ENCODE results near the gene SEPTIN8.

Gene SEPTIN8

GRCh38 chr5:132785365-132785764 lies 8.3 kb upstream of the SEPTIN8 start:
- Histone ChIP-seq H3K23ac (ENCODE audit: low read length in 2 of 2) (no peak overlapping the region), H3K79me1 (replicated peaks; ENCODE audit: low read length, poor library complexity, severe bottlenecking) (no peaks in the 10 kb centered on the region), H3K4me2 (ENCODE audit: low read length, poor library complexity, severe bottlenecking) (no peak overlapping the region), H3K4ac (ENCODE audit: low read depth in 1 of 2, low read length in 2 of 2) (no peak overlapping the region), H3K9ac (ENCODE audit: low read length) (no peak overlapping the region), H3K36me3 (ENCODE audit: control insufficient read depth in 1 of 2, insufficient read depth in 2 of 2, low read depth in 1 of 2, low read length in 2 of 2) (no peaks in the 10 kb centered on the region), H2BK5ac (ENCODE audit: low read depth, low read length, poor library complexity, severe bottlenecking) (no peak overlapping the region), H3K27ac (ENCODE audit: low read length, poor library complexity, severe bottlenecking) (no peak overlapping the region), H2AK5ac (ENCODE audit: low read length, severe bottlenecking) (no peak overlapping the region), H3K4me3 (ENCODE audit: insufficient read depth in 1 of 2, low read depth in 1 of 2, low read length in 2 of 2) (no peak overlapping the region), H3K4me1 (ENCODE audit: control insufficient read depth, insufficient read depth, low read depth, low read length) (peaks cover 6% of the 10 kb centered on the region), H4K91ac (ENCODE audit: low read length) (no peak overlapping the region), H3K18ac (ENCODE audit: low read depth in 1 of 2, low read length in 2 of 2) (no peak overlapping the region), H2BK120ac (ENCODE audit: low read depth, low read length) (no peak overlapping the region), H3K9me3 (ENCODE audit: control insufficient read depth, low read length) (no peaks in the 10 kb centered on the region), H2BK12ac (ENCODE audit: low read length in 2 of 2) (no peak overlapping the region), H2AFZ (ENCODE audit: low read depth, low read length) (no peak overlapping the region), H4K8ac (ENCODE audit: low read length) (no peak overlapping the region), H3K14ac (ENCODE audit: low read length in 2 of 2) (no peak overlapping the region), H3K27me3 (ENCODE audit: control insufficient read depth in 1 of 2, insufficient read depth in 1 of 2, low read length in 2 of 2) (peaks cover 0 to 19% of the 10 kb centered on the region in 2 experiments), H2BK15ac (ENCODE audit: low read depth, poor library complexity, severe bottlenecking) (no peak overlapping the region)
- 62% methylated on average over 3 of the region's 5 CpGs for WGBS
- no peak for DNase-seq

- no peak overlapping the region for H3K14ac ChIP-seq (ENCODE audit: low read length in 2 of 2)
- DNase-seq = peak; percentile 65
- H3K4me1 ChIP-seq (ENCODE audit: control insufficient read depth, insufficient read depth, low read depth, low read length) = peaks cover 14% of the 10 kb centered on the region
- H2AFZ ChIP-seq (ENCODE audit: low read depth, low read length) = peak overlapping the region; percentile 42
- H3K9ac ChIP-seq (ENCODE audit: low read length) = no peak overlapping the region
- H3K36me3 ChIP-seq (ENCODE audit: control insufficient read depth in 1 of 2, insufficient read depth in 2 of 2, low read depth in 1 of 2, low read length in 2 of 2) = no peaks in the 10 kb centered on the region
- peak overlapping the region; percentile 52 for H2BK120ac ChIP-seq (ENCODE audit: low read depth, low read length)
- H3K79me1 ChIP-seq (replicated peaks; ENCODE audit: low read length, poor library complexity, severe bottlenecking) = peaks cover 6% of the 10 kb centered on the region
- H3K23ac ChIP-seq (ENCODE audit: low read length in 2 of 2) = no peak overlapping the region
- H3K27ac ChIP-seq (ENCODE audit: low read length, poor library complexity, severe bottlenecking) = no peak overlapping the region
- no peak overlapping the region for H3K4me2 ChIP-seq (ENCODE audit: low read length, poor library complexity, severe bottlenecking)
- H3K18ac ChIP-seq (ENCODE audit: low read depth in 1 of 2, low read length in 2 of 2) = peak overlapping the region; percentile 17 to 18
- H4K8ac ChIP-seq (ENCODE audit: low read length) = peak overlapping the region; percentile 79
- H2BK15ac ChIP-seq (ENCODE audit: low read depth, poor library complexity, severe bottlenecking) = peak overlapping the region; percentile 75
- 27% methylated on average over 4 of the region's 4 CpGs for WGBS
- no peaks in the 10 kb centered on the region for H3K9me3 ChIP-seq (ENCODE audit: control insufficient read depth, low read length)
- H2BK5ac ChIP-seq (ENCODE audit: low read depth, low read length, poor library complexity, severe bottlenecking) = no peak overlapping the region
- no peak overlapping the region for H3K4me3 ChIP-seq (ENCODE audit: insufficient read depth in 1 of 2, low read depth in 1 of 2, low read length in 2 of 2)
- no peak overlapping the region for H2AK5ac ChIP-seq (ENCODE audit: low read length, severe bottlenecking)
- H3K4ac ChIP-seq (ENCODE audit: low read depth in 1 of 2, low read length in 2 of 2) = peak overlapping the region in 1 of 2 experiments; percentile 27
- no peak overlapping the region for H4K91ac ChIP-seq (ENCODE audit: low read length)
- peak overlapping the region; percentile 15 to 67 for H2BK12ac ChIP-seq (ENCODE audit: low read length in 2 of 2)
- peaks cover 0 to 9% of the 10 kb centered on the region in 2 experiments for H3K27me3 ChIP-seq (ENCODE audit: control insufficient read depth in 1 of 2, insufficient read depth in 1 of 2, low read length in 2 of 2)
Observed at GRCh38 chr5:132782101-132782500, 5.1 kb upstream of the SEPTIN8 start.

- Histone ChIP-seq H2BK12ac (ENCODE audit: low read length in 2 of 2) (no peak overlapping the region), H2AFZ (ENCODE audit: low read depth, low read length) (no peak overlapping the region), H2BK120ac (ENCODE audit: low read depth, low read length) (no peak overlapping the region), H2BK5ac (ENCODE audit: low read depth, low read length, poor library complexity, severe bottlenecking) (no peak overlapping the region), H3K23ac (ENCODE audit: low read length in 2 of 2) (no peak overlapping the region), H4K91ac (ENCODE audit: low read length) (no peak overlapping the region), H3K4me2 (ENCODE audit: low read length, poor library complexity, severe bottlenecking) (no peak overlapping the region), H3K4me3 (ENCODE audit: insufficient read depth in 1 of 2, low read depth in 1 of 2, low read length in 2 of 2) (no peak overlapping the region), H2AK5ac (ENCODE audit: low read length, severe bottlenecking) (no peak overlapping the region), H4K8ac (ENCODE audit: low read length) (no peak overlapping the region), H3K36me3 (ENCODE audit: control insufficient read depth in 1 of 2, insufficient read depth in 2 of 2, low read depth in 1 of 2, low read length in 2 of 2) (no peaks in the 10 kb centered on the region), H3K27me3 (ENCODE audit: control insufficient read depth in 1 of 2, insufficient read depth in 1 of 2, low read length in 2 of 2) (peaks cover 0 to 9% of the 10 kb centered on the region in 2 experiments), H2BK15ac (ENCODE audit: low read depth, poor library complexity, severe bottlenecking) (no peak overlapping the region), H3K4ac (ENCODE audit: low read depth in 1 of 2, low read length in 2 of 2) (no peak overlapping the region), H3K4me1 (ENCODE audit: control insufficient read depth, insufficient read depth, low read depth, low read length) (peaks cover 16% of the 10 kb centered on the region), H3K9ac (ENCODE audit: low read length) (no peak overlapping the region), H3K18ac (ENCODE audit: low read depth in 1 of 2, low read length in 2 of 2) (no peak overlapping the region), H3K79me1 (replicated peaks; ENCODE audit: low read length, poor library complexity, severe bottlenecking) (peaks cover 8% of the 10 kb centered on the region), H3K14ac (ENCODE audit: low read length in 2 of 2) (no peak overlapping the region), H3K9me3 (ENCODE audit: control insufficient read depth, low read length) (no peaks in the 10 kb centered on the region), H3K27ac (ENCODE audit: low read length, poor library complexity, severe bottlenecking) (no peak overlapping the region)
- no peak for DNase-seq
- WGBS = 97% methylated on average over 4 of the region's 4 CpGs
Observed at GRCh38 chr5:132781029-132781428, 4.0 kb upstream of the SEPTIN8 start.

GRCh38 chr5:132780577-132780976 lies 3.5 kb upstream of the SEPTIN8 start:
- H3K4ac ChIP-seq (ENCODE audit: low read depth in 1 of 2, low read length in 2 of 2) = no peak overlapping the region
- H3K14ac ChIP-seq (ENCODE audit: low read length in 2 of 2) = no peak overlapping the region
- no peak overlapping the region for H3K4me3 ChIP-seq (ENCODE audit: insufficient read depth in 1 of 2, low read depth in 1 of 2, low read length in 2 of 2)
- peaks cover 0 to 9% of the 10 kb centered on the region in 2 experiments for H3K27me3 ChIP-seq (ENCODE audit: control insufficient read depth in 1 of 2, insufficient read depth in 1 of 2, low read length in 2 of 2)
- peaks cover 17% of the 10 kb centered on the region for H3K4me1 ChIP-seq (ENCODE audit: control insufficient read depth, insufficient read depth, low read depth, low read length)
- H3K27ac ChIP-seq (ENCODE audit: low read length, poor library complexity, severe bottlenecking) = no peak overlapping the region
- H2BK5ac ChIP-seq (ENCODE audit: low read depth, low read length, poor library complexity, severe bottlenecking) = no peak overlapping the region
- H3K4me2 ChIP-seq (ENCODE audit: low read length, poor library complexity, severe bottlenecking) = no peak overlapping the region
- no peak overlapping the region for H2AFZ ChIP-seq (ENCODE audit: low read depth, low read length)
- WGBS = no CpG with 5 or more reads among the region's 1 CpG
- H3K23ac ChIP-seq (ENCODE audit: low read length in 2 of 2) = no peak overlapping the region
- no peak overlapping the region for H4K91ac ChIP-seq (ENCODE audit: low read length)
- H3K79me1 ChIP-seq (replicated peaks; ENCODE audit: low read length, poor library complexity, severe bottlenecking) = peaks cover 8% of the 10 kb centered on the region
- H4K8ac ChIP-seq (ENCODE audit: low read length) = no peak overlapping the region
- H2BK120ac ChIP-seq (ENCODE audit: low read depth, low read length) = no peak overlapping the region
- no peak overlapping the region for H2BK12ac ChIP-seq (ENCODE audit: low read length in 2 of 2)
- H3K9ac ChIP-seq (ENCODE audit: low read length) = no peak overlapping the region
- DNase-seq = no peak
- H2AK5ac ChIP-seq (ENCODE audit: low read length, severe bottlenecking) = no peak overlapping the region
- no peaks in the 10 kb centered on the region for H3K9me3 ChIP-seq (ENCODE audit: control insufficient read depth, low read length)
- no peak overlapping the region for H2BK15ac ChIP-seq (ENCODE audit: low read depth, poor library complexity, severe bottlenecking)
- H3K36me3 ChIP-seq (ENCODE audit: control insufficient read depth in 1 of 2, insufficient read depth in 2 of 2, low read depth in 1 of 2, low read length in 2 of 2) = no peaks in the 10 kb centered on the region
- H3K18ac ChIP-seq (ENCODE audit: low read depth in 1 of 2, low read length in 2 of 2) = no peak overlapping the region

All from mesenchymal stem cell (in vitro differentiated cells and primary cell).